Spleen (tissue), 7 donors: ENCODE results near the gene STK40.

ENCODE experiments used
- POLR2A ChIP-seq, 3 donors: fragments of 450-650 bp; IDR thresholded peaks; one replicate each; pipeline ENCODE4 v1.5.1; 2017; ENCODE audit warnings: antibody characterized with exemption in 3 of 3, mild to moderate bottlenecking in 1 of 3
- POLR2AphosphoS5 ChIP-seq, 3 donors: sonication (generic); formaldehyde crosslinking; IDR thresholded peaks; one replicate each; pipeline ENCODE4 v1.5.1; 2017; ENCODE audit warnings: antibody characterized with exemption in 3 of 3
- TF ChIP-seq, protein P1 (sequence below), 11 experiments: fragments of 200-600 bp in 7 of 11; fragments of 450-650 bp in 4 of 11; sonication (generic) in 4 of 11; IDR thresholded peaks in 8 of 11; conservative IDR thresholded peaks in 3 of 11; 1 replicate in 7 of 11; 2 replicates in 4 of 11; pipeline versions ENCODE4 v1.4.0 to v1.8.0; 2016 to 2021; ENCODE audit warnings: antibody characterized with exemption in 11 of 11, inconsistent platforms in 4 of 11, mild to moderate bottlenecking in 1 of 11
- donor health status: DM: no; HTN: no; CAD: no; lungs with moderate emphysema.
- donor health status: DM: no; HTN: no; CAD: no.
- donor health status: DM: no; HTN: no; CAD: no.

DNA sequence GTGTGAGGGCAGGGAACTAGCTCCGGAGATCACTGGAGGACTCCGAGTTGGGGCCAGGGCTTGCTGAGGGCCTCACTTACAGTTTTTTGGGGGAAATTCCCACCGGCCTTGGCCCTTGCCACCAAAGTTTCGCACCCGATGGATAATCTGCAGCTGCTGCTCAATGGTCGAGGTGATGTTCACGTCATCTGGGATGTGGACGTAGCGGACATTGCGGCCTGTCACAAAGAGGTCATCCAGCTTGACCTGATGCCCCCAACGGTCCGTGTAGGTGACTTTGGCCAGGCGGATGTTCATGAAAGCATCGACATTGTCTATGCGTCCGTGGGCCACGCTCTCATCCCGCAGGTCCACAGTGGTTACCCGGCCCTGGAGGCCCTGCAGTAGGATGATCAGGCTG is 8.0 kb upstream of the STK40 start:
- TF ChIP-seq, protein P1, sequence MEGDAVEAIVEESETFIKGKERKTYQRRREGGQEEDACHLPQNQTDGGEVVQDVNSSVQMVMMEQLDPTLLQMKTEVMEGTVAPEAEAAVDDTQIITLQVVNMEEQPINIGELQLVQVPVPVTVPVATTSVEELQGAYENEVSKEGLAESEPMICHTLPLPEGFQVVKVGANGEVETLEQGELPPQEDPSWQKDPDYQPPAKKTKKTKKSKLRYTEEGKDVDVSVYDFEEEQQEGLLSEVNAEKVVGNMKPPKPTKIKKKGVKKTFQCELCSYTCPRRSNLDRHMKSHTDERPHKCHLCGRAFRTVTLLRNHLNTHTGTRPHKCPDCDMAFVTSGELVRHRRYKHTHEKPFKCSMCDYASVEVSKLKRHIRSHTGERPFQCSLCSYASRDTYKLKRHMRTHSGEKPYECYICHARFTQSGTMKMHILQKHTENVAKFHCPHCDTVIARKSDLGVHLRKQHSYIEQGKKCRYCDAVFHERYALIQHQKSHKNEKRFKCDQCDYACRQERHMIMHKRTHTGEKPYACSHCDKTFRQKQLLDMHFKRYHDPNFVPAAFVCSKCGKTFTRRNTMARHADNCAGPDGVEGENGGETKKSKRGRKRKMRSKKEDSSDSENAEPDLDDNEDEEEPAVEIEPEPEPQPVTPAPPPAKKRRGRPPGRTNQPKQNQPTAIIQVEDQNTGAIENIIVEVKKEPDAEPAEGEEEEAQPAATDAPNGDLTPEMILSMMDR (IDR thresholded peaks at IDR 0.05 in 8 of 11, conservative IDR thresholded peaks at IDR 0.05 in 3 of 11), result no peak
- TF ChIP-seq POLR2A (IDR thresholded peaks at IDR 0.05) (no peak), POLR2AphosphoS5 (IDR thresholded peaks at IDR 0.05) (no peak)
